Activated CD4-positive, alpha-beta T cell treated with anti-CD3 and anti-CD28 coated beads for 1 hour (primary cell): Measurements from ENCODE around the gene CTSC.

ENCODE experiments used
- DNase-seq: peaks from one replicate; pipeline ENCODE4 v3.0.0-alpha.2; 2020

The CTSC gene

GRCh38 chr11:88337181-88337986 lies at the start of gene CTSC:
TSS of gene CTSC (minus strand) at chr11:88337736. CDS start at chr11:88337672, 64 bp downstream.
- DNase-seq: peak; percentile 85

GRCh38 chr11:88384669-88385005 lies 47.1 kb upstream of the CTSC start:
- DNase-seq: no peak

GRCh38 chr11:88384004-88384668 lies 46.6 kb upstream of the CTSC start:
- no peak for DNase-seq

- no peak for DNase-seq
Measured at GRCh38 chr11:88383447-88383846, 45.9 kb upstream of the CTSC start.

DNA sequence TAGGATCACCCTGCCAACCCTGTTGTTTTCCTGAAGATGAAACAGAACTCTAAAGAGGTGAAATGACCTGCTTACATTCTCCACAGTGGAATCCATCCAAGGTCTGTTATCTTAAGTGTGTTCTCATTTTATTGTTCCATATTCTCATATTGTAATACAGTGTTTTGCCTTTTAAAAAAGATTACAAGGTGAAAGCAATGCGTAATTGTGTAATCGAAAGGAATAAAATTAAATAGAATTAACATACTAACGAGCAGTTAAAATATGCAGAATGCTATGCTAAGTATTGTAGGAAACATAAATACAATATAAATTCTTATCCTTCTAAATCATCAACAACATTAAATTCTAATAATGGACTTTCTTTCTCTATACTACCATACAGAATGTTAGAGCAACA lies 41.6 kb upstream of the CTSC start:
- DNase-seq: no peak

DNA sequence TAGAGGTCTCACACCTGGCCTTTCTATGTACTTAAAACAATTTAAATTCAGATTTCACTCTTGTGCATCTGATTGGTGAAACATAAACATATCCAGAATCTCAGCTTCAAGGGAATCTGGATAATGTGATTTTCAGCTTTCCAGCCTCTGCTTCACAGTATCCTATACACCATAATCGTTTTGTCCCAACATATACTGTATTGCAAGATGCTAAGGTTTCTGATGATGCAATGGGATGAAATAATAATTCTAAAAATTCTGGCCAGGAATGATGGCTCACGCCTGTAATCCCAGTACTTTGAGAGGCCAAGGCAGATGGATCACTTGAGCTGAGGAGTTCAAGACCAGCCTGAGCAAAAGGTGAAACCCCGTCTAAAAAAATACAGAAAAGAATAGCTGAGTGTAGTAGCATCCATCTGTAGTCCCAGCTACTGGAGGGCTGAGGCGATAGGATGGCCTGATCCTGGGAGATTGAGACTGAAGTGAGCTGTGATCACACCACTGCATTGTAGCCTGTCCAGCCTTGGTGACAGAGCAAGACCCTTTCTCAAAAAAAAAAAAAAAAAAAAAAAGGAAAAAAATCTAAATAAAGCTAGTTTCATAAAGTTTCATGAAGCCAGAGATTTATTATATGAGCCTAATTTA lies 41.0 kb upstream of the CTSC start:
- DNase-seq: no peak

- no peak for DNase-seq
Measured at GRCh38 chr11:88377646-88378045, 40.1 kb upstream of the CTSC start.

DNA sequence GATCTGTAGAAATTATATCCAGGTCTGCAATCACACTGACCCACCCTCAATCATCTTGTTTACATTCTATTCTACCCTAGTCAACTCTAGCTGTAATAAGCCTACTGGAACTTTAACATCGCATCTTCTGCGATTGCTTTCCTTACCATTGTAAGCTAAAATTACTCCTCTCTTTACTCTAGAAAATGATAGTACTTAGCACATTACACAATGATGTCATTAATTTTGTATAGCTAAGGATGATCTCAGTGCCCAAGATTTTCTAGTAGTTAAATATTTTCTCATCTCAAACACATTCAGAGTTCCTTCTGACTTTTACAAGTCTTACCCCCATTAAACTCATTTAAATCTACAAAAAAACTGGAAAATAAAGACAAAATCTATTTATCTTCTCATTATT lies 39.6 kb upstream of the CTSC start:
- no peak for DNase-seq

DNA sequence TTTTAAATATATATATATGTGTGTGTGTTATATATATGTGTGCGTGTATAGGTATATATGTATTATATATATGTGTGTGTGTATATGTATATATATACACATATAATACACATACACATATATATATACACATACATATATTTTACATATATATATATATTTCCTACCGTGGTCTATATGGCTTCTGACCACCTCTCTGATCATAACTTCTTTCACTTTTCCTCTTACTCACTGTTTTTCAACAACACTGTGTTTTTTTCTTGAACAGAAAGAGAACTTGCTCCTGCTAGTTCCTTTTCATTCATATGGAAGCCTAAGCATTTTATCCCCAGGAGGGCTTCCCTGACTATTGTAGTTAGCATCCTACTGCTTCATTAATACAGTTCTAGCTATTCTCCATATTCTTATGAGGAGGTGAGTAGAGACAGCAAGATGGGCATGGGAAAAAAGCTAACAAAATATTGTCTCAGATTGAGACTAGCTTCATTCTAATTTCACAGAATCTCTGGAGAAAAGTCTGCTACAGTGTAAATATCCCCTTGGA lies 38.5 kb upstream of the CTSC start:
- no peak for DNase-seq

DNA sequence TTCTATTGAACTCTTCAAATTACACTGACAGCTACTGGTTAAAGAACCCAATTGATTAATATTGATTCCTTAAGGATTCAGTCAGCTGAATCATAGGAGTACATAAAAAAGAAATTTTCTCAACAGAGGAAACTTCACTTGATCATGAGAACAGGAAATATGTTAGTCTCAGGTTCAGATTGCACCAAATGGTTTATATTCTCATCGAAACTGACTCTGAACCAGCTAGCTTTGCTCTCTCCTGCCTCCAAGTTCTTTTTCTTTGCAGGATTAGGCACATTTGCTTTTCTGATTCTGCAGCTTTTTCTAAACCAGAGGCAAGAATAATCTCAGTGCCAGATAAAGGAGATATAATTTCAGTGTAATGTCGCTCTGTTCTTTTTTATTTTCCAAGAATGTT lies 33.2 kb upstream of the CTSC start:
- DNase-seq: no peak

GRCh38 chr11:88367310-88367709 lies 29.8 kb upstream of the CTSC start:
- DNase-seq: no peak

DNA sequence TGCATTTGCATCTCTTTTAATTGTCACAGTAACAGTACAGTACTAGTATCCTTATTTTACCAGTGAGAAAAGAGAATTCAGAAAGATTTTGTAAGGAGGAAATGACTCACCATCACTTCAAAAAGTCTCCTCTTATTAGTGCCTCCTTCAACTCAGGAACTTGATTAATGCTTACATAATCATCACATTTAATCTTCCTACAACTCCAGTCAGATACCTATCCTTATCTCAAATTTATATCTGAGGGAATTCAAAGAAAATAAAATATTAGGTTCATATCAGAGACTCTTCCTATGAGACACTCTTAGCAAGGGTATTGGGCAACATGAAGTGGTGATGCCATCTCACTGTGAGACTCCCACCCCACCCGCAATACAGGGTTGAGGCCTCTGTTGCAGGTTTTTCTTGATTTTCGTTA lies 26.1 kb upstream of the CTSC start:
- no peak for DNase-seq

DNA sequence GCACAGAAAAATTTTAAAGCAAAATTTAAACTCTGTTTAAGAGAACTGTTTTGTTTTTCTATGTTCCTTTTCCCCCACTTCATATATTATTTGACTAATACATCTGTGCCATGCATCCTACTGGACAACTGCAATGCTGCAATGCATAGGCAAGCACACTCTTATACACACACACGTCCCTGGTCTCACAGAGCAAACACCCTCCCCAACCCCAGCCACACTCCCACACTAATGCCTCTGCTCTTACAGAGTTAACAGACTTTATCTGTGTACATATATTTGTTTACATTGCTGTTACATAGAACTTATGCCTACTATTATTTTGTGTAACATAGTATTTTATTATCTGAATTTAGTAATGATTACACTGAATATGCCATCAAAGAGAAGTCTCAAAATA lies 25.5 kb upstream of the CTSC start:
- DNase-seq: no peak

DNA sequence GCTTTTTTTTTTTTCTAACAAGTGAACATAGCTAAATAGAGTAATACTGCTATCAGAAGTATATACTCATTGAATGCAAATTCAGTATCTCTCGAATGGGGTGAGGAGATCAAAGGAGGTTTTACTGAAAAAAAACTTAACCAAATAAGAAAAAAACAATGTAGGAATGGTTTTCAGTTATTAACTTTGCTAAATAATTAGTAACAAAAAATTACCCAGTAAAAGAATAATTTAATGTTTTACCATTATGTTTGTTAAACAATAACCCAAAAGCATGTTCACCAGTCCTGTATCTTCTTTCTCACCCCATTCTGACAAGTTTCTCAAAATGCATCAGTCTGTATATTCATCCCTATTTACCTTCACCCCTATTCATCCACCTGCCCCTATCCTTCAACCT lies 22.6 kb upstream of the CTSC start:
- DNase-seq: no peak

DNA sequence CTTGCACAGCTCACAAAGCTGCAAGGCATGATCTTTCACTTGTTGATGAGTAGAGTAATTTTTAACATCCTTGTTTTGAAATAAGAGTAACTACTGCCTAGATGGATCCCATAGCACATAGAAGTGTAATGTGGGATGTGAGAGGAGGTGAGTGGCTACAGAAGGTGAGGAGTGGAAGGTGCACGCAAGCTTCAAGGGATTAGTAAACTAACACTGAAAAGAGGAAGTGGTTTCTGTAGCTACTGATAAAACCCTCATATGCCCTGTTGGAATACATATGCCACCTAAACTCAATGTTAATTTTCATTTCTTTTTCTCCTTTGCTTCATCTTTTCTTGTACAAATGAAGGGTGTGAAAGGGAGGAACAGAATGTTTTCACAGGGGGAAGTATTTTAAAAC lies 22.0 kb upstream of the CTSC start:
- DNase-seq: no peak

DNA sequence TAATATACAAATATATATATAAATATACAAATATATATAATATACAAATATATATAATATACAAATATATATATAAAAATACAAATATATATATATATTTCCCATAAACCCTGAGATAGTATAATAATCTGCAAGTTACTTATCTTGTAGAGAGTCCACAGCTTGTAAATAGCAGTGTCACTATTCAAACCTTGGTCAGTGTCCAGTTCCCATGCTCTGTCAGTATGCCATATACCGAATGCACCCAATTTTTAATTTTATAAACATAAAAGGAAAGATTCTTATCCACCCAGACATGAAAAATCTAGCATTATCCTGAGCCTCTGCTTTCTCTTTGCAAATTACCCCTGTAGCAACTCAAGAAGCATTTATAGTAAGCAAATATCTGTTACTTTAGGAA lies 21.6 kb upstream of the CTSC start:
- no peak for DNase-seq

DNA sequence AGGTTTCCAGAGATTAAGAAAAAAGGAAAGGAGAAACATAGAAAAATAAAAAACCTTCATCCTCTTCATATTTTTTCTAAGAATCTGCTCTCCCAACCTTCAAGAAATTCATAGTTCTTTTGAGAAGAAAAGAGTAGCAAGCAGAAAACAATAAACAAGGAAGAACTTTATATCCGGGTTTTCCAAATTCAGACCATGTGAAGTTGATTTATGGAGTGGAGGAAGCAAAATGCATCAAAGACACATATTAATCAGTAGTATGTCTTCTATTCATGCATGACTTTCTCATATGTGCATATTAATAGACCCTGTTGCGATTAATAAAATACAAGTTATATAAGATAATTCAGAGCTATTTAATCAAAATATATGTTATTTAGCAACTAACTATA lies 20.5 kb upstream of the CTSC start:
- DNase-seq: no peak

GRCh38 chr11:88357323-88358039 lies 19.9 kb upstream of the CTSC start:
- DNase-seq: no peak

DNA sequence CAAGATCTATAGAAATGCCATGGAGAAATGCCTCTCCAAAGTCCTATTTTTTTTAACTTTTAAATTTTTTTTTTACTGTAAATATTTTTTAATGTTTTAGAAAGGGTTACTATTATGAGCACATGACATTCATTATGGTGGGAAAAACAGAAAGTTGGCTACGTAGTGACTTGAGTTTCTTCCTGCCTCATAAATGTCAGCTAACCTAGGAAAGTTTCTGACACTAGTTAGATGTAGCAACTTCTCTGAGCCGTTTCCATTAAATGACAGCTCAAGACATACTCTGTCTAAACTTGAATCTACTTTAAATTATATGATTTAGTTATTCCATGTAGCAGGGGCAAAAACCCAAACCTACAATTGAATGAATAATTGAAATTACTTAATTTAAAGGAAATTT lies 18.4 kb upstream of the CTSC start:
- DNase-seq: no peak

DNA sequence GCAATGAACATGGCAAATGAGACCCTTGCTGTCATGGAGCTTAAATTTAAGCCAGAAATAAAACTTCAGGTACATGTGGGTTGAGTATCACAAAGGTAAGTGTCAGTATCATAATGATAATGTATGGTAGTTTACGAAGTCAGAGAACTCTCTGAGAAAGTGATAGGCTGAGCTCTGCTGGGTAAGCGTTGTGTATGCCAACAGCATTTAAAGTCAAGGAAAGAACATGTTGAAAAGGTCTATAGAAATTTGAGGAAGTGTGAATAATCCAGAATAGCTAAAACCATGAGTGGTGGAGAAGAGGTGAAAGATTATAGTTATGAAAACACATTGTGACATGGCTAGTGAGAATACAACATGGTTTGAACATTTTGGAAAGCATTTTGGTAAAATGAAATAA lies 17.4 kb upstream of the CTSC start:
- no peak for DNase-seq

GRCh38 chr11:88353835-88354496 lies 16.4 kb upstream of the CTSC start:
- DNase-seq: no peak

GRCh38 chr11:88353386-88353785 lies 15.8 kb upstream of the CTSC start:
- no peak for DNase-seq

DNA sequence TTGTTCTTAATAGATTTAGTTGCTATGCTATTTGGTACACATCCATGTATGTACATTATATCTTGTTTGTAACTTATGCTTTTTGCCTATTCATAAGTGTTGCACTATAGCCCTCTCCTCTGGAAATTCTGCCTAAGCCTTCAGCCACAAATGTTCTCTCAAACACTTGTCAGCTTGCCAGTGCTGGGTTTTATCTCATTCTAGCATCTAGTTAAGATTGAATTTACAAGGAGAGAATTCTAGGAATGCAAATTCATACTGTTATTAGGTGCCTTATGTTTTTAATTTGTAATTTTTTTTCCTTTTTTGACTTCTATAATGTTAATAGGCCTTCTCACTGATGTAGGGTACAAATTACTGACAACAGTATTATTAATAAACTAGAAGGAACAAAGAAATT lies 14.6 kb upstream of the CTSC start:
- no peak for DNase-seq
